Glomerular endothelial cell (primary cell): Measurements from ENCODE around the gene GYPA. TPM values are rescaled to one million over a fixed set of nuclear protein-coding genes. Genes with fewer than 3 reads are reported as not detected.
"Not testable (repeated sequence)": the region's sequence is repeated elsewhere in the genome, so short reads cannot be mapped to it uniquely, and the experiment has no call there.

Experiments used
- DNase-seq: peaks from one replicate; pipeline ENCODE4 v3.0.0-alpha.2; 2011; ENCODE audit warnings: low read depth, low spot score; ENCODE audit errors: extremely low read depth
- total RNA-seq: library from RNA; depleted of rRNA; stranded (reverse); fragments of >200 nt; gene quantifications from 2 replicates; pipeline ENCODE4 v1.2.3, GENCODE V29; 2015

GYPA gene
- total RNA-seq, 1 donor from 2014 or later: not detected

DNA sequence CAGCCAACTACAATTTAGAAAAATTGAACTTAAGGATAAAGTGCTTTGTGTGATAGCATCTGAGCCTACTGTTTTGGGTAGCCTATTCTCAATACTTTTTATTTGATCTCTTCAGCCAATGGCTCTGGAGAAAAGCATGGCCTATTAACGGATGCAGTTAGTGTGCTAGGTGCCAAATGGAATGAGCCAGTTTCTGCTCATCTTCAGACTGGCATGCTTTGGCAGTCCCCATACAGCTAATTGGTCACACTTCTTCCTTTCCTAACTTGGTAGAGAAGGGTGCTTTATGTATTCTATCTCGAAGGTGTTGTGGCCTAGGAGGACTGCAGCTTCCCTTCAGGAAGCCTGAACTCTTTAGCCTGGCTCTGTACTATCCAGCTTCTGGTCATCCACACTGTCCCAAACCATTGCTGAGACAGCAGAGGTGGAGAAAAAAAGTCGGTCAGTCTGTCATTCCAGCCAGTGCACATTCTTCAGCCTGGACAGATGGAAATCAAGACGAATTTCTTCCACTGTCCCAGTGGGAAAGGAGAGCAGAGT, 11.1 kb downstream of the GYPA start:
- not testable (repeated sequence) for DNase-seq

- DNase-seq: not testable (repeated sequence)
Measured at GRCh38 chr4:144128709-144129320, 11.7 kb downstream of the GYPA start.

DNA sequence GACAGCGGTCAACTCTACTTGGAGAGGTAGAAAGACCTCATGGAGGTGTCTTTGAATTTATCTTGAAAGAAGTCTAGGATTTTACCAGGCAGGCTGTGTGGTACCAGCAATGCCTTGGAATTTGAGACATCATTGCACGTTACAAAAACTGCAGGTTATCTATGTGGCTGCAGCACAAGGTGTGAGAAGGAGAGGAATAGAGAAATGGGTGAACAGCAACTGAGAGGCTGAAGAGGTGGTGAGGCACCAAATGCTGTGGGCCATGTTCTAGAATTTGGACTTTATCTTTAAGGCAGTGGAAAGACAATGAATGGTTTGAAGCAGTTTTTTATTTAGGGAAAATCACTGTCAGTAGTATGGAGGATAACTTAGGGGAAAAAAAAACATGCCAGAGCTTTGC, 15.4 kb downstream of the GYPA start:
- DNase-seq: not testable (repeated sequence)

GRCh38 chr4:144123982-144124635, 16.4 kb downstream of the GYPA start:
- not testable (repeated sequence) for DNase-seq

- DNase-seq: not testable (repeated sequence)
Measured at GRCh38 chr4:144123269-144123668, 17.2 kb downstream of the GYPA start.

DNA sequence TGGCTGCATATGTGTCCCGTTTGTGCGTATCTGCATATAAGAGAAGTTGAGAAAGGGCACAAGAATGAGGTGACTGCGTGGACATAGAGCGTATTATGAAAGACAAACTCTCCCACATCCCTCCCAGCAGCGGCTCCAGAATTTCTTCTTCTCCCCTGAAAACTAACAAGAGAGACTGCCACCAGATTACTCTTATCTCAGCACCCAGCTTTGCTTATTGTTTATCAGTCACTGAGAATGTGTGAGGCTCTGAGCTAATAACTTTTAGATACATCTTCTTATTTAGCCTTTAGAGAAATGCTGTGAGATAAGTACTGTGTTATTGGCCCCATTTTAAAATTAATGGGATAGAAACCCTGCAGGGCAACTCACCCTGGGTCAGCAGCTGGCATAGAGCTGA, 20.8 kb downstream of the GYPA start:
- DNase-seq: not testable (repeated sequence)

DNA sequence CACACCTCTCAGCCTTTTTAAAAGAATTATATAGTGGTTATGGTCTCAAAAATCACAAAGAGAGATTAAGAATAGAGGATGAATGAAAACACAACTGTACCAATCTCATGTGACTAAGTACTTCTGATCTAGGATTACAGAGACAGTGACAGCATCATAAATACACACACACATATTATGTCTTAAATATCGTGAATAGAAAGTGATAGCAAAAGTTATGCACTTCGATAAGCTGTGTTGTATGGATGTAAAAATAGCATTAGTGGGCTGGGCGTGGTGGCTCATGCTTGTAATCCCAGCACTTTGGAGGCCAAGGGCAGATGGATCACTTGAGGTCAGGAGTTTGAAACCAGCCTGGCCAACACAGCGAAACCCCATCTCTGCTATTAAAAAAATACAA, 25.0 kb downstream of the GYPA start:
- DNase-seq: no peak

GRCh38 chr4:144113546-144113945, 27.0 kb downstream of the GYPA start:
- no peak for DNase-seq

- DNase-seq: no peak
Measured at GRCh38 chr4:144104509-144105130, 35.9 kb downstream of the GYPA start.

DNA sequence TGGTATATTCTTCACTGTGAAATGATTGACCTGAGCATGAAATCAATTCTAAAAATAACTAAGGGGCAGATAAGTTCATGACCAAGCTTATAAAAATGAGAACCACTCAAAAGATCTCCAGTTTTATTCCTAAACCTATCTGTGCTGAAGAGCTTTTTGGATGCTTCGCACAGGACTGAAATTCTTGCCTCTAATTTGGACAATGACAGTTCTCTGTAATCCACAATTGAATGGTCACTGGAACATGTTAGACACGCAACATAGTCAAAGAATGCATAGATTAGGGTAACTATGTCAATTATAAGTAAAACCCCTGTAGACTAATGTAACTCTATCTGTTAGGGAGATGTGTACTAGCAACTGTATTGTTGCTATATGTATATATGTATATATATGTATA, 42.7 kb downstream of the GYPA start:
- not testable (repeated sequence) for DNase-seq

- not testable (repeated sequence) for DNase-seq
Measured at GRCh38 chr4:144093995-144094394, 46.5 kb downstream of the GYPA start.

DNA sequence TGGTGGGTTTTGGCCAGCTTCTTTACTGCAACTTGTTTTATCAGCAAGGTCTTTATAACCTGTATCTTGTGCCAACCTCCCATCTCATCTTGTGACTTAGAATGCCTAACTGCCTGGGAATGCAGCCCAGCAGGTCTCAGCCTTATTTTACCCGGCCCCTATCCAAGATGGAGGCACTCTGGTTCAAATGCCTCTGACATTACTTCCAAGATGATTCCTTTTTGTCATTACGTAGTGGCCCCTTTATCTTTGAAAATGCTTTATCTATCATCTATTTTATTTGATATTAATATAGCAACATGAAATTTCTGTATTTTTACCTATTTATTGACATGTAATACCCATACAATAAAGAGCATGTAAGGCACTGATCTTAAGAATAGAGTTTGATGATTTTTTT, 49.3 kb downstream of the GYPA start:
- not testable (repeated sequence) for DNase-seq

DNA sequence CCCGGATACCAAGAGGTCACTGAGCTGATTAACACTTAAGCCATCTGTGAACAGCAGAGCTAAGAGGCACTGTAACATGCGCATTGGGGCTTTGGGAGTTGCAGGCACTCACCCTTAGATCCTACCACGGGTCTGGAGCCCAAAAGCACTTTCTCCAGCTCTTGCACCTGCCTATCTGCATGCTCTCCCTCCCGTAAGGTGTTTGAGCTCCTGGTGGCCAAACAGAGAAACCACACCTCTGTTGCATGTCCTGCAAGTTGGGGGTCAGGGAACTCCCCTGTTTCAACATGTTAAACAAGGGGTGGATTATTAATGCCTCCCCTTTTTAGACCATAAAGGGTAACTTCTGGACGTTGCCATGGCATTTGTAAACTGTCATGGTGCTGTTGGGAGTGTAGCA, 49.8 kb downstream of the GYPA start:
- DNase-seq: no peak

DNA sequence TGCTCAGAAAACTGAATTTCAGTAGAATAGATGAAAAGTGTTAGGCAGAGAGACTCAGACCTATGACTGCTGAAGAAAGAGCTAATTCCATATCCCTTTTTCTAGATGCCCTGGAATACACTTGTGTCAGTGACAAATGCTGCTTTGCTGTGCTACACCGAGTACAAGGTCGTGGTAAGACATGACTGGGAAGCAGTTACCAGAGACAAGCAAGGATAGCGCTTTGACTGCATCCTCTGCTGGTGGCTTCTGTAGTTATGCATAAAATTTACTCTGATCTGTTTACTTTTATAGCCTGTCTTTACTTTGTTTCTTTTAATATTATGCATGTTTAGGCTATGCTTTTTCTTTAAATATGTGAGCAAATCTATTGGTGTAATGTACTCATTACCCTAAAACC, 58.5 kb downstream of the GYPA start:
- DNase-seq: not testable (repeated sequence)

DNA sequence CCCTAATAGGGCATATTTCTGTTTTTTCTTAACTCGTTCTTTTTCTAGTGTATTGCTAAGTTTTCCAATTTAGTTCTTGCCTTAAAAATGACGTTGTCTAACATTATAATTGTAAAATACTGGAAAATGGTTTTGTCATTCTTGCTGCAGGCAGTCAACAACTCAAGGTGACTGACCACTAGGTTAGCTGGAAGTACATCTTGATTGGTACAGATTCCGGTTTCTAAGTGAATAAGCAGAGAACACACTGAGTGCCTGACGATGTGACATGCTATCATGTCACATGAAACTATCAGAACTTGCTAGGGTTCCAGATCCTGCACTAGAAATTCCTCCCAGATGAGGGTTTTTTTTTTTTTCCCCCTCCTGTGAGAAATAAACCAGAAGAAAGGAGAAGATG, 60.4 kb downstream of the GYPA start:
- DNase-seq: not testable (repeated sequence)

- not testable (repeated sequence) for DNase-seq
Measured at GRCh38 chr4:144078746-144079145, 61.8 kb downstream of the GYPA start.

DNA sequence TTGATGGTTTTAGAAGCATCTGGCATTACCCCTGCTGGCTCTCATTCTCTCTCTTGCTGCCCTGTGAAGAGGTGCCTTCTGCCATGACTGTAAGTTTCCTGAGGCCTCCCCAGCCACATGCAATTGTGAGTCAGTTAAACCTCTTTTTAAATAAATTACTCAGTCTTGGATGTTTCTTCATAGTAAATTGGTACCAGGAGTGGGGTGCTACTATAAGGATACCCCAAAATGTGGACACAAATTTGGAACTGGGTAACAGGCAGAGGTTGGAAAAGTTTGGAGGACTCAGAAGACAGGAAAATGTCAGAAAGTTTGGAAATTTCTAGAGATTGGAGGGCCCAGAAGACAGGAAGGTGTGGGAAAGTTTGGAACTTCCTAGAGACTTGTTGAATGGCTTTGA, 79.0 kb downstream of the GYPA start:
- DNase-seq: not testable (repeated sequence)

DNA sequence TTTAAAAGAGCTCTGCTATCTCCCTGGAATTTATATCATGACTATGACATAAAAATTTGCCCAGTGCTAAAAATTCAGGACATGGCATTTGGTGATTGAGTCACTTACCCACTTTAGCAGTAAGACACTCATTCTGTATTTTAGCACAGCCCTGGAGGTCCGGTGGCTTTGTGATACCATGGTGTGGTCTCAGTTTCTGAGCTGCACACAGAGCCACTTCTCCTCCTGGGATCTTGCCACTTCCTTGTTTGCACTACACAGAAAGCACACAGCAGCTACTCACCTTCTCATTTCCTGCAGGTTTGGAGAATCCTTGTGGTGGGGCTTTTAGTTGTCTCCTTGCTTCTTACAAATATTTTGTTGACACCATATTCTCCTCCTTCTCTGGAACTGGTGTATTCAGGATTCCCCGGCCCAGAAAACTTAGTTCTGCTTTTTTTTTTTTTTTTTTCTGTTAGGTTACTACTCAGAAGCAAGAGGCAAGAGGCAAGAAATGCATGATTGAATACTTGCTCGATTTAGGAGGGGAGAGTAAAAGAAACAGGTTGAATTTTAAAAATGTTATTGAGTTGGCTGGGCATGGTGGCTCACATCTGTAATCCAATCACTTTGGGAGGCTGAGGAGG, 80.2 kb downstream of the GYPA start:
- DNase-seq: not testable (repeated sequence)
